SK-N-SH treated with all-trans-retinoic acid at 6 μM for 48 hours (cell line): ENCODE results near the gene DIRAS1.

ENCODE experiments used
- ATAC-seq: fragments of 200-7000 bp; cut with Tn5 transposase; 3 replicates; pipeline ENCODE4 v1.9.1; 2020; ENCODE audit warnings: mild to moderate bottlenecking, moderate library complexity
- ARNTL ChIP-seq: fragments of 450-650 bp; formaldehyde crosslinking; IDR thresholded peaks from 2 replicates; pipeline ENCODE4 v1.5.0; 2020; ENCODE audit warnings: low read depth, mild to moderate bottlenecking, moderate library complexity, borderline replicate concordance
- BACH2 ChIP-seq: fragments of 250-450 bp; sonication (Bioruptor Pico); IDR thresholded peaks from 2 replicates; pipeline ENCODE4 v1.9.0; 2021; ENCODE audit warnings: mild to moderate bottlenecking, borderline replicate concordance
- CREB5 ChIP-seq: fragments of 250-450 bp; sonication (Bioruptor Pico); IDR thresholded peaks from 2 replicates; pipeline ENCODE4 v1.5.1; 2020; ENCODE audit warnings: low read depth, mild to moderate bottlenecking, moderate library complexity
- CSDC2 ChIP-seq: fragments of 250-450 bp; sonication (Bioruptor Pico); IDR thresholded peaks from 2 replicates; pipeline ENCODE4 v1.5.0; 2020; ENCODE audit warnings: mild to moderate bottlenecking, moderate library complexity
- CSRNP3 ChIP-seq: fragments of 250-450 bp; sonication (Bioruptor Pico); IDR thresholded peaks from 2 replicates; pipeline ENCODE4 v1.5.1; 2021; ENCODE audit warnings: mild to moderate bottlenecking, moderate library complexity
- ESRRG ChIP-seq: fragments of 250-450 bp; sonication (Bioruptor Pico); IDR thresholded peaks from 2 replicates; pipeline ENCODE4 v1.6.1; 2021; ENCODE audit warnings: mild to moderate bottlenecking
- GLIS3 ChIP-seq: fragments of 250-450 bp; sonication (Bioruptor Pico); IDR thresholded peaks from 2 replicates; pipeline ENCODE4 v1.5.0; 2020; ENCODE audit warnings: mild to moderate bottlenecking, moderate library complexity
- OSR1 ChIP-seq: fragments of 250-450 bp; sonication (Bioruptor Pico); IDR thresholded peaks from 2 replicates; pipeline ENCODE4 v1.8.0; 2022; ENCODE audit warnings: moderate library complexity, mild to moderate bottlenecking, inconsistent platforms
- PATZ1 ChIP-seq: fragments of 250-450 bp; sonication (Bioruptor Pico); IDR thresholded peaks from 2 replicates; pipeline ENCODE4 v1.8.0; 2020; ENCODE audit warnings: mild to moderate bottlenecking, moderate library complexity, borderline replicate concordance
- PPARA ChIP-seq: fragments of 250-450 bp; sonication (Bioruptor Pico); IDR thresholded peaks from 2 replicates; pipeline ENCODE4 v1.5.0; 2020; ENCODE audit warnings: mild to moderate bottlenecking, borderline replicate concordance
- RARB ChIP-seq: fragments of 250-450 bp; sonication (Bioruptor Pico); IDR thresholded peaks from 2 replicates; pipeline ENCODE4 v1.8.0; 2021; ENCODE audit warnings: mild to moderate bottlenecking, moderate library complexity
- SNAI2 ChIP-seq: fragments of 250-450 bp; sonication (Bioruptor Pico); IDR thresholded peaks from 2 replicates; pipeline ENCODE4 v1.5.0; 2020; ENCODE audit warnings: mild to moderate bottlenecking, moderate library complexity
- TOX ChIP-seq: fragments of 250-450 bp; sonication (Bioruptor Pico); IDR thresholded peaks from 2 replicates; pipeline ENCODE4 v1.8.0; 2021; ENCODE audit warnings: mild to moderate bottlenecking, moderate library complexity, borderline replicate concordance
- TSHZ2 ChIP-seq: fragments of 250-450 bp; sonication (Bioruptor Pico); IDR thresholded peaks from 2 replicates; pipeline ENCODE4 v1.5.0; 2020; ENCODE audit warnings: mild to moderate bottlenecking, moderate library complexity
- ZC3H10 ChIP-seq: fragments of 250-450 bp; sonication (Bioruptor Pico); IDR thresholded peaks from 2 replicates; pipeline ENCODE4 v1.5.1; 2021; ENCODE audit warnings: mild to moderate bottlenecking, moderate library complexity
- ZFP3 ChIP-seq: fragments of 250-450 bp; sonication (Bioruptor Pico); IDR thresholded peaks from 2 replicates; pipeline ENCODE4 v1.5.0; 2020; ENCODE audit warnings: mild to moderate bottlenecking, moderate library complexity
- ZFP30 ChIP-seq: fragments of 450-650 bp; formaldehyde crosslinking; IDR thresholded peaks from 2 replicates; pipeline ENCODE4 v1.5.0; 2022; ENCODE audit warnings: mild to moderate bottlenecking, moderate library complexity
- ZNF565 ChIP-seq: fragments of 450-650 bp; formaldehyde crosslinking; conservative IDR thresholded peaks from 2 replicates; pipeline ENCODE4 v1.5.0; 2020; ENCODE audit warnings: low read depth, mild to moderate bottlenecking, moderate library complexity
- ZNF70 ChIP-seq: fragments of 450-650 bp; formaldehyde crosslinking; IDR thresholded peaks from 2 replicates; pipeline ENCODE4 v1.5.0; 2020; ENCODE audit warnings: mild to moderate bottlenecking, moderate library complexity
- ZNF8 ChIP-seq: fragments of 450-650 bp; formaldehyde crosslinking; IDR thresholded peaks from 2 replicates; pipeline ENCODE4 v1.5.0; 2020; ENCODE audit warnings: mild to moderate bottlenecking, moderate library complexity

The DIRAS1 gene

GRCh38 chr19:2690856-2691255 lies 30.3 kb downstream of the DIRAS1 start:
- ATAC-seq = no peak
- no peak for TF ChIP-seq ESRRG (CRISPR knock-in tag)

- no peak for ATAC-seq
- TF ChIP-seq ZNF70 (CRISPR knock-in tag) (no peak), RARB (CRISPR knock-in tag) (no peak), ZFP30 (CRISPR knock-in tag) (no peak), ARNTL (CRISPR knock-in tag) (no peak), ESRRG (CRISPR knock-in tag) (no peak), CSRNP3 (CRISPR knock-in tag) (no peak), OSR1 (no peak), ZC3H10 (CRISPR knock-in tag) (no peak), PATZ1 (CRISPR knock-in tag) (no peak)
Observed at GRCh38 chr19:2686360-2686759, 34.8 kb downstream of the DIRAS1 start.

- ATAC-seq = no peak
- TF ChIP-seq BACH2 (no peak), ZNF565 (CRISPR knock-in tag) (no peak), GLIS3 (CRISPR knock-in tag) (no peak), CSDC2 (CRISPR knock-in tag) (no peak), TOX (CRISPR knock-in tag) (no peak), ZNF70 (CRISPR knock-in tag) (no peak), ESRRG (CRISPR knock-in tag) (no peak), PPARA (CRISPR knock-in tag) (no peak), ARNTL (CRISPR knock-in tag) (no peak), SNAI2 (CRISPR knock-in tag) (no peak), RARB (CRISPR knock-in tag) (no peak), ZFP30 (CRISPR knock-in tag) (no peak), ZFP3 (CRISPR knock-in tag) (no peak), PATZ1 (CRISPR knock-in tag) (no peak)
Observed at GRCh38 chr19:2685204-2685704, 35.9 kb downstream of the DIRAS1 start.

- TF ChIP-seq OSR1 = no peak
- TF ChIP-seq GLIS3 (CRISPR knock-in tag) = no peak
- no peak for TF ChIP-seq PATZ1 (CRISPR knock-in tag)
- TF ChIP-seq ZNF70 (CRISPR knock-in tag) = no peak
- no peak for TF ChIP-seq SNAI2 (CRISPR knock-in tag)
- no peak for TF ChIP-seq ZC3H10 (CRISPR knock-in tag)
- no peak for TF ChIP-seq ZFP3 (CRISPR knock-in tag)
- no peak for TF ChIP-seq BACH2
- no peak for TF ChIP-seq ARNTL (CRISPR knock-in tag)
- TF ChIP-seq ESRRG (CRISPR knock-in tag) = no peak
- no peak for TF ChIP-seq CREB5 (CRISPR knock-in tag)
- no peak for TF ChIP-seq PPARA (CRISPR knock-in tag)
- TF ChIP-seq ZNF8 (CRISPR knock-in tag) = no peak
- TF ChIP-seq ZNF565 (CRISPR knock-in tag) = no peak
- no peak for TF ChIP-seq RARB (CRISPR knock-in tag)
- no peak for TF ChIP-seq TSHZ2 (CRISPR knock-in tag)
- ATAC-seq = no peak
Observed at GRCh38 chr19:2683430-2684003, 37.7 kb downstream of the DIRAS1 start.
